ENCODE results near the gene WDR70.

- TF ChIP-seq CTCF (IDR thresholded peaks at IDR 0.05), result no peak
- no peak for TF ChIP-seq EP300 (IDR thresholded peaks at IDR 0.05; ENCODE audit: low read depth)
Measured at GRCh38 chr5:37606632-37607248, 227.6 kb downstream of the WDR70 start.

All from transverse colon (tissue), 3 donors.